GM19240 (cell line): ENCODE measurements around the gene MROH7.

Experiments used
- DNase-seq: peaks from one replicate; pipeline ENCODE4 v3.0.0; 2011; ENCODE audit warnings: low spot score; ENCODE audit not compliant: insufficient read length

The MROH7 gene

DNA sequence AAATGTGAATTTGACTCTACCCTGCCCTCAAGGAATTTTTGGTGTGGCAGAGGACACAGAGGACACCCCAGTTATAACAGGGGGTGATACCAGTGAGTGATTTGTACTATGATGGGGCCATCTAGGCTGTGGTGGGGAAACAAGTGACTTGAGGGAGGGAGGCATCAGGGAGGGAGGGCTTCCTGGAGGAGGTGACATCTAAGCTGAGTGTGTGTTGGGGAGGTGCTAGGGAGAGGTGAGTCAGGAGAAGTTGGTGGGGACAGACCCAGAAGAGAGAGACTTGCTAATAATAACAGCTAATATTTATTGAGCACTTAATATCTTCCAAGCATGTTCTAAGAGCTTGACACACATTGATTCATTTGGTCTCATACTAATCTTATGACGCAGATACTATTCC, 54.2 kb downstream of the MROH7 start:
- no peak for DNase-seq

GRCh38 chr1:54696262-54696661, 54.7 kb downstream of the MROH7 start:
- DNase-seq, result no peak

GRCh38 chr1:54697896-54698295, 56.3 kb downstream of the MROH7 start:
- DNase-seq, result no peak

- no peak for DNase-seq
These were observed 56.8 kb downstream of the MROH7 start for GRCh38 chr1:54698346-54698745.

DNA sequence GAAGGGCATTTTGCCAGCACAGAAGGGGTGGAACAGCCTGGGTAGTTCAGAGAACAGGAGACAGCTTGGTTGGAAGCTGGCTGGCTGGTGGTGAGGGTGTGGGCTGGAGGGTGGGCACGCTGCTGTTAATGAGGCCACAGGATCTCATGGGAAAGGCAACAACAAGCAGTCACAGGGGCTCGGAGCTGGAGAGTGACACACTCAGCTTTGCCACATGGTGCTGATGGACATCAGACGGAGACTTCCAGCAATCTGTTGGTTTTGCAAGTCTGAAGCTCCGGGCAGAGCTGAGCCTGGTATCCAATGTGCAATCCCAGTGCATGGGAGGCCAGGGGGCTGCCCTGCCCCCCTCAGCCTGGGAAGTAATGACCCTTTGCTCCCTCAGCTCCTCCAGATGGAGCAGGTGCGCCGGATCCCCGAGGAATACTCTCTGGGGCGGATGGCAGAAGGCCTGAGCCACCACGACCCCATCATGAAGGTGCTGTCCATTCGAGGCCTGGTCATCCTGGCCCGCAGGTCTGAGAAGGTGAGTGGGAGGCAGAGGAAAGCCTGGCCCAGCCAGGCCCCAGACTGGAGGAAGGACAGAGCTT, 58.4 kb downstream of the MROH7 start:
- DNase-seq, result no peak

GRCh38 chr1:54701066-54701465, 59.5 kb downstream of the MROH7 start:
- DNase-seq, result no peak

DNA sequence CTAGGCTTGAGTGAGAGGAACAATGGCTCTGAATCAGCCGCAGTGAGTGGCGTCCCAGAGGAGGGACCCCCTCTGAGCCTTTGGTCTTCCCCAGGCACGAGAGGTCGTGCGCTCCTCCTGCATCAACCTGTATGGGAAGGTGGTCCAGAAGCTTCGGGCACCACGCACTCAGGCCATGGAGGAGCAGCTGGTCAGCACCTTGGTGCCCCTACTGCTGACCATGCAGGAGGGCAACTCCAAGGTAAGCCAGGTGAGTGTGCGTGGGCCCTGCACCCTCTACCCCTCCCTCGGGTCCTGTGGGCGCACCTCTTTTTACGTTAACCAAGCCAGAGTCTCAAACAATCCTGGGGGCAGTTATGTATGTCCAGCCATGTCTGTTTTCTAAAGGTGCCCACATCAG, 60.4 kb downstream of the MROH7 start:
- DNase-seq, result no peak

- DNase-seq, result no peak
These were observed 61.9 kb downstream of the MROH7 start for GRCh38 chr1:54703471-54703870.

DNA sequence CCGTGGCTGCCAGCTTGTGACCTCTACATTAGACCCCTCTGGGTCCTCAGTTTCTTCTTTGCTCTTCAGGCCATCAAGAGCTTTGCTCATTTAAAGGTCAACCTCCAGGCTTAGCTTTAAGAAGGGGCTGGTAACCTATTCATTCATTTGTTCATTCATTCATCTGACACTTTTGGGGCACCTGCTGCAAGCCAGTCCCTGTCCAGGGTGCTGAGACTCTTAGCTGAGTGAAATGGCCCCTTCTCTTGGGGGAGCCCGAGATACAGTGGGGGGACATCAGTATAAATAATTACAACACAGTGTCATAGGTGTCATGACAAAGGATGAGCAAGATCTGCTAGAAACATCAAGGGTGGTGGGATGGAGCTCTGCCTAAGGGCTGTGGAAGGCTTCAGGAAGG, 63.6 kb downstream of the MROH7 start:
- DNase-seq, result no peak

DNA sequence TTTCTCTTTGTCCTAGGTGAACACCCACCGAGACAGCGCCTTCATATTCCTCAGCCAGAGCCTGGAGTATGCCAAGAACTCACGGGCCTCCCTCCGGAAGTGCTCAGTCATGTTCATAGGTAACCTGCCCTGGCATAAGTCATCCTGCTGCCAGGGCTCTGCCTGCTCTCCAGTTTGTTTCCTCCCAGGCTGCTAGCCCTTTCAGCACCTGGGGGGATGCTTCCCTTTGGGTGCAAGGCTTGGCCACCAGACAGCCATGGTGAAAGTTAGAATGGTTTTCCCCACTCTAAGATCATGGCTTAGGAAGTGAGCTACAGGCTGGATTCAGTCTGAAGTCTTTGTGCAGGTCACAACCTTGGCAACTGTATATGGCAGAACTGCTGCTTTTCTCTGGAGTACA, 64.8 kb downstream of the MROH7 start:
- DNase-seq, result no peak

DNA sequence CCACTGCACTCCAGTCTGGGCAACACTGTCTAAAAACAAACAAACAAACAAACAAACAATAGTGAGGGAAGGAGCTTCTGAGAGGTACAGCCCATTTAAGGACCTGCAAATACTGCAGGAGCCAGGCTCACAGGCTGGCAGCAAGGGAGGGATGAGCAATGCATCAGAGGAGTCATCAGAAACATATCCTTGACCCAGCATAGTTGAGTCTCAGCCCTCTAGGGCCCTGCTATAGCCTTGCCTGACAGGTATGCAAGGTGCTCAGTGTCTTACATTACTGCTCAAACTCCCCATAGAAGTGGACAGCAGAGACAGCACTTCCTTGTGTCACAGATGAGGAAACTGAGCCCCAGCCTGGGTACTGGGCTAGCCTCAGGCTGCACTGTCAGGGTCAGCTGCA, 66.8 kb downstream of the MROH7 start:
- DNase-seq, result no peak

DNA sequence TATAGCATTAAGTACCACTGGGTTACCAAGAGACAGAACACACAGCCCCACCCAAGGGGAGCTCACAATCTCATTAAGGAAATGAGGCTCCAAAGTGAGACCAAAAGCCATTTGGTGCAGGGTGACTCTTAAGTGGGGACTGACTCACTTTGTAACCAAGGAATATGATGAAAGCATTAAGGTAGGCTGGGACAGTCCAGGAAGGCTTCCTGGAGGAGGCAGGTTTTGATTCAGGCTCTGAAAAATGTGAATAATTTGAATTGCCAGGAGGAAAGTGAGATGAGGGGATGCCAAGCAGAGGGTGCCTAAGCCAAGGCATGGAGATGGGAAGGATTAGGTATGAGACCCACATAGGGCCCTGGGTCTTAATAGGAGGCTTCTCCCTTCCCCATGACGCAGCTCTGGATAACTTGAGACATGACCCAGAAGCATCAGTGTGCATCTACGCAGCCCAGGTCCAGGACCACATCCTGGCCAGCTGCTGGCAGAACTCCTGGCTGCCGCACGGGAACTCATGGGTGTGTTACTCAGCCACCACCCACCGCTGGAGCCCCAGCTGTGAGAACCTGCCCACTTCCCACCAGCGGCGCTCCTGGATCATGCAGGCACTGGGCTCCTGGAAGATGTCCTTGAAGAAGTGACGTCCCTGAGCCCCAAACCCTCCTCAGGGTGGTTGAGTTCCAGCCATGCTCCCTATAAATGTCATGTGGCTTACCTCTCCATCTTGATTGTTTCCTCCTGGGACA, 68.1 kb downstream of the MROH7 start:
- DNase-seq, result no peak

DNA sequence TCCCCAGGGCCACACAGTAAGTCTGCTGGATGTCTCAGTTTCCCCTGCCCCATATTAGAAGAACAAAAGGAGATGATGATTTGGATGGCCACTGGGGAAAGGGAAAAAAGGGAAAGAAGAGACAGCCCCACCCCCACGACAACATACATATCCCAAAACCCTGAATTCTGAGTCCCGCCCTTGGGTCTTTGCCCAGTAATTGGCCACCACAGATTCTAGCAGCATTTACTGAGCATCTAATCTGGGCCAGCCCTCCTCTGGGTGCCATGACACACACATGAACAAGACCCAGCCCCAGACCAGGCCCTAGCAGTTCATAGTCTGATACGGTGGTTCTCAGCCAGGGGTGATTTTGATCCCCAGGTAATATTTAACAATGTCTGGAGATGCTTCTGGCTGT, 68.8 kb downstream of the MROH7 start:
- no peak for DNase-seq

GRCh38 chr1:54710841-54711240, 69.3 kb downstream of the MROH7 start:
- no peak for DNase-seq

DNA sequence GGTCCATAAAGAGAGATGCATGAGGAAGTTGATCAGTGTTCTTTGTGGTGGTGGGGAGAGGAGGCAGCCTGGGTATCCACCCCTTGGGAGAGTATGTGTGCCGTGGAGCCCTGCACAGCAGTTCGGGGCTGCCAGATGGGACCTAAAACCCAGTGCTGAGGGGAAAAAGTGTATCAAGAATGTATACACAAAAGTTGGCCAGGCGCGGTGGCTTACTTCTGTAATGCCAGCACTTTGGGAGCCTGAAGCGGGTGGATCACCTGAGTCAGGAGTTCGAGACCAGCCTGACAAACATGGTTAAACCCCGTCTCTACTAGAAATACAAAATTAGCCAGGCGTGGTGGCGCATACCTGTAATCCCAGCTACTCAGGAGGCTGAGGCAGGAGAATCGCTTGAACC, 70.0 kb downstream of the MROH7 start:
- DNase-seq, result no peak

GRCh38 chr1:54714881-54715492, 73.4 kb downstream of the MROH7 start:
- DNase-seq, result no peak

- peak; percentile 83 for DNase-seq
These were observed 74.1 kb downstream of the MROH7 start, which contains the start of gene TTC4 for GRCh38 chr1:54715493-54716298. TSS of gene TTC4 (plus strand) at chr1:54715861. CDS start at chr1:54715909, 48 bp downstream.

DNA sequence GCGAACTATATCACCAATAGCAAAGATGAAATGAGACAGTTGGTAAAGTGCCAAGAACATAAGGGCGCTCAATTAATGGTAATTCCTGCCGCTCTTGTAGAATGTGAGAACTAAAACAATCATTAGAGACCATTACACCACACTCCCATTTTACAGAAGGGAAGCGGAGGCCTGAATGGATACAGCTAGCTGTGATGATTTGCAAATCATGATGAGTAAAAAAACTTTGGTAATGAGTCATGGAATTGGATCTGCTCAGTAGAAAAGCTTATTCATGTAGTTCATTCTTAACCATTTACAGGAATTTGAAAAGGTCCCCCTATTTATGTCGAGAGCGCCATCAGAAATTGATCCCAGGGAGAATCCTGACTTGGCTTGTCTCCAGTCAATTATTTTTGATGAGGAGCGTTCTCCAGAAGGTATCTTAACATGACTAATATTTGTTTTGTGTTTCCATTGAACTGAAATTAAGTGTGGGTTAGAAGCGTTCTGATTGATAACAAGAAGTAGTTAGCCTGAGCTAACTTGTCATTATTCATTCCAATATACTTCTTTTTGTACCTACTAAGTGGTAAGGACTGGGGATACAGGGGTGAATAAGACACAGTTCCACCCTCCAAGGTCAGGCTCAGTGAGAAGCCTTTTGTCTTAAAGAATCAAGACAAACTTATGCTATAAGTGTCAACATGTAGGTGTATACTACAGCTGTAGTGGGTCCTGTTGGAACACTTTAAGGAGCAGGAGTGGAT, 74.9 kb downstream of the MROH7 start:
- DNase-seq, result no peak

GRCh38 chr1:54721719-54722118, 80.1 kb downstream of the MROH7 start:
- DNase-seq, result no peak

DNA sequence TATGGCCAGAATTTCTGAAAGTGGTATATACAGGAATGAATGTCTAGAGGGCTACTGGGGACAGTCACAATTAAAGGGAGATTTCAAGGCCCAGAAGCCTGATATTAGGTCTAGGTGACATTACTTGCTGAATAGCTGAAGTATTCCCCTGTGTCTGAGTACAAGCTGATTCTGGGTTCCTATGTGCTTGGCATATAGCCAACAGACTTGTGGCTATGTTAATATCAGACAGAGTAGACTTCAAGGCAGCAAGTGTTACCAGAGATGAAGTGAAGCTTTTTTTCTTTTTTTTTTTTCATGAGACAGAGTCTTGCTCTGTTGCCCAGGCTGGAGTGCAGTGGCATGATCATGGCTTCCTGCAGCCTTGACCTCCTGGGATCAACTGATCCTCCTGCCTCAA, 82.4 kb downstream of the MROH7 start:
- DNase-seq, result no peak

- no peak for DNase-seq
These were observed 83.2 kb downstream of the MROH7 start for GRCh38 chr1:54724771-54725170.
